ENCODE measurements around the gene GP5.

DNA sequence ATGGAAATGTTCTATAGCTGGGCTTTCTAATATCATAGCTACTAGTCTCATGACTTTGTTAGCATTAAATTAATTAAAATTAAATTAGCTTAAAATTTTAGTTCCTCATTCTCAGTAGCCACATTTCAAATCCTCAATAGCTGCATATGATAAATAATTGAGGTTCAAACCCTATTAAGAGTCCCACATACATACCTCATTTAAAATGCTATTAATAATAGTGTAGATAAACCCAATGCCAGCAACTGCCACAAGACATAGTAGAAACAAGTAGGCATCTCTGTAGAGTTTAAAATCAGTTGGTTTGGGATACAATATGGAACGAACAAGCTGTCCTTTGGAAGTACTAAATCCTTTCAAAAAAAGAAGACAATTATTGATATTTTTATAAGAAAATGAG is 48.6 kb upstream of the GP5 start:
- TF ChIP-seq, protein P1, sequence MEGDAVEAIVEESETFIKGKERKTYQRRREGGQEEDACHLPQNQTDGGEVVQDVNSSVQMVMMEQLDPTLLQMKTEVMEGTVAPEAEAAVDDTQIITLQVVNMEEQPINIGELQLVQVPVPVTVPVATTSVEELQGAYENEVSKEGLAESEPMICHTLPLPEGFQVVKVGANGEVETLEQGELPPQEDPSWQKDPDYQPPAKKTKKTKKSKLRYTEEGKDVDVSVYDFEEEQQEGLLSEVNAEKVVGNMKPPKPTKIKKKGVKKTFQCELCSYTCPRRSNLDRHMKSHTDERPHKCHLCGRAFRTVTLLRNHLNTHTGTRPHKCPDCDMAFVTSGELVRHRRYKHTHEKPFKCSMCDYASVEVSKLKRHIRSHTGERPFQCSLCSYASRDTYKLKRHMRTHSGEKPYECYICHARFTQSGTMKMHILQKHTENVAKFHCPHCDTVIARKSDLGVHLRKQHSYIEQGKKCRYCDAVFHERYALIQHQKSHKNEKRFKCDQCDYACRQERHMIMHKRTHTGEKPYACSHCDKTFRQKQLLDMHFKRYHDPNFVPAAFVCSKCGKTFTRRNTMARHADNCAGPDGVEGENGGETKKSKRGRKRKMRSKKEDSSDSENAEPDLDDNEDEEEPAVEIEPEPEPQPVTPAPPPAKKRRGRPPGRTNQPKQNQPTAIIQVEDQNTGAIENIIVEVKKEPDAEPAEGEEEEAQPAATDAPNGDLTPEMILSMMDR (IDR thresholded peaks at IDR 0.05): no peak
- TF ChIP-seq POLR2A (IDR thresholded peaks at IDR 0.05): no peak

Measured in breast epithelium (tissue), 3 donors.